ENCODE results near the gene AQP7. TPM values are rescaled to one million over a fixed set of nuclear protein-coding genes. Genes with fewer than 3 reads are reported as not detected.
"Not testable (repeated sequence)": the region's sequence is repeated elsewhere in the genome, so short reads cannot be mapped to it uniquely, and the experiment has no call there.

AQP7 gene
- total RNA-seq, 2 donors from 2014 or later = 6.4 TPM; not detected in 1

- Histone ChIP-seq H3K4me1 (replicated peaks) (no peaks in the 10 kb centered on the region), H3K4me3 (no peak overlapping the region), H3K9me3 (no peaks in the 10 kb centered on the region), H3K27ac (no peak overlapping the region), H3K27me3 (replicated peaks; ENCODE audit: insufficient read depth) (no peaks in the 10 kb centered on the region), H3K36me3 (no peaks in the 10 kb centered on the region)
- TF ChIP-seq CTCF (IDR thresholded peaks at IDR 0.05) (no peak), POLR2A (IDR thresholded peaks at IDR 0.05) (no peak), POLR2AphosphoS5 (IDR thresholded peaks at IDR 0.05) (no peak)
- intact Hi-C loops (cut with DNase I) = no loop called here
- no peak for DNase-seq (ENCODE audit: low spot score)
- WGBS = 89% methylated on average over 4 of the region's 4 CpGs
These were observed 2.5 kb upstream of the AQP7 start for GRCh38 chr9:33404788-33405362.

- DNase-seq (ENCODE audit: low spot score) = no peak
- no peak overlapping the region for H3K27ac ChIP-seq
- 82% methylated on average over 17 of the region's 17 CpGs for WGBS
These were observed 1.8 kb upstream of the AQP7 start for GRCh38 chr9:33403941-33404787.

GRCh38 chr9:33401809-33402208 is 559 bp downstream of the AQP7 start:
- DNase-seq (ENCODE audit: low spot score); H3K27me3 ChIP-seq (replicated peaks; ENCODE audit: insufficient read depth); H3K4me1 ChIP-seq (replicated peaks); H3K4me3 ChIP-seq; H3K36me3 ChIP-seq; intact Hi-C loops (cut with DNase I); H3K9me3 ChIP-seq; H3K27ac ChIP-seq: not testable (repeated sequence)
- WGBS = 79% methylated on average over 10 of the region's 10 CpGs

More at GRCh38 chr9:33403941-33404787, 1.8 kb upstream of the AQP7 start:
- H3K27me3 ChIP-seq (replicated peaks; ENCODE audit: insufficient read depth) = no peaks in the 10 kb centered on the region
- no peak overlapping the region for H3K4me3 ChIP-seq
- H3K9me3 ChIP-seq = no peaks in the 10 kb centered on the region
- intact Hi-C loops (cut with DNase I) = no loop called here
- TF ChIP-seq CTCF (IDR thresholded peaks at IDR 0.05) (no peak), POLR2A (IDR thresholded peaks at IDR 0.05) (no peak), POLR2AphosphoS5 (IDR thresholded peaks at IDR 0.05) (no peak)
- H3K4me1 ChIP-seq (replicated peaks) = no peaks in the 10 kb centered on the region
- no peaks in the 10 kb centered on the region for H3K36me3 ChIP-seq

GRCh38 chr9:33399047-33399446 is 3.3 kb downstream of the AQP7 start:
- H3K4me1 ChIP-seq (replicated peaks); intact Hi-C loops (cut with DNase I); H3K4me3 ChIP-seq; H3K36me3 ChIP-seq; H3K9me3 ChIP-seq; H3K27ac ChIP-seq; DNase-seq (ENCODE audit: low spot score); H3K27me3 ChIP-seq (replicated peaks; ENCODE audit: insufficient read depth): not testable (repeated sequence)
- WGBS = 83% methylated on average over 4 of the region's 4 CpGs

DNA sequence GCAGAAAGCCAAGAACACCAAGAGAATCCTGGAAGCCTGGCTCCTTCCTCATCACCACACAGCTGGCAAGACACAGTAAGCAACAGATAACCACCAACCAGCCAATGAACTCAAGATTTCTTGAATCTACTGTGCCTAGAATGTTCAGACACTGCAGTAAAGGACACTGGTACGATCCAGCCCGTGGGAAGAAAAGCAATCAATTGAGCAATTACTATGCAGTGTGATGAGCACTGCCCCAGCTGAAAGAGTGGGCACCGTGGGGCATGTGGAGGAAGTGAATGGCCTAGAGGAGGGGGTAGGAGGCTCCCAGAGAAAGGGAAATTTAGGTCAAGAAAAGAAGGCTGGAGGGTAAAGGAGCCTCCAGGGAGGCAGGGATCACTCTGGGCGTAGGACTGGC is 4.6 kb downstream of the AQP7 start:
- intact Hi-C loops (cut with DNase I) = not testable (repeated sequence)

DNA sequence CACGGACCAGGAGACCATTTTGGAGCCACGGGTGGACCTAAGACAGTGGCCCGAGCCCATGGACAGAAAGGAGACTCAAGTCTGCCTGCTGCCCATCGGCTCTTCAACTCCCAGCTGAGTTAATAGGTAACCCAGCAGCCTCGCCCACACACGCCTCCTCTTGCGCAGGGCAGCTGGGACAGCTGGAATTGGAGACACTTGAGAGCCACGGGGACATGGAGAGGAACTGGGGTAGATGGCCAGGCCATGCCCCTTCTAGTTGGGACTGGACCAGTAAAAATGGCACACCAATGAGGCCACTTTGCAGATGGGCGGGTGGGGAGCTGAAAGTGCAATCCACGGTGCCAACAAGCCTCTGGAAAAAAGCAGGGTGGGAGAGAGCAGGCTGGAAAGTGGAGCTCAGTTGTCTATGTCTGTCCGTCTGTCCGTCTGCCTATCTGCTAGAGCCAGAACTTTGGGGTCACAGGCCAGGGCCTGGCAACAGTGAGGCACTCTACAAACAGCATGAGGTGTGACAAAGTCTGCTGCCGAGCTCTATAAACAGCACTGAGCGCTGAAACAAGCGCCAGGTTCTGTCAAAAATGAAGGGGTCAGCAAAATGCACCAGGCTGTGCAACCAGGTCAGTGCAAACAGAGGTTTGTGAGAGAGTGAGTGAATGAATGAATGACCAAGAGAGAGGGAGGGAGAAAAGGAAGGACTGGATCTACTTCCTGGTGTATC is 7.0 kb downstream of the AQP7 start:
- H3K27me3 ChIP-seq (replicated peaks; ENCODE audit: insufficient read depth); intact Hi-C loops (cut with DNase I); DNase-seq (ENCODE audit: low spot score); H3K4me3 ChIP-seq; H3K9me3 ChIP-seq; H3K4me1 ChIP-seq (replicated peaks); H3K27ac ChIP-seq; H3K36me3 ChIP-seq: not testable (repeated sequence)
- 69% methylated on average over 15 of the region's 15 CpGs for WGBS

More for the DNA sequence above, 4.6 kb downstream of the AQP7 start:
- not testable (repeated sequence) for H3K27ac ChIP-seq; H3K36me3 ChIP-seq; H3K9me3 ChIP-seq; H3K4me1 ChIP-seq (replicated peaks); H3K27me3 ChIP-seq (replicated peaks; ENCODE audit: insufficient read depth); DNase-seq (ENCODE audit: low spot score); H3K4me3 ChIP-seq
- 60% methylated on average over 2 of the region's 4 CpGs for WGBS

DNA sequence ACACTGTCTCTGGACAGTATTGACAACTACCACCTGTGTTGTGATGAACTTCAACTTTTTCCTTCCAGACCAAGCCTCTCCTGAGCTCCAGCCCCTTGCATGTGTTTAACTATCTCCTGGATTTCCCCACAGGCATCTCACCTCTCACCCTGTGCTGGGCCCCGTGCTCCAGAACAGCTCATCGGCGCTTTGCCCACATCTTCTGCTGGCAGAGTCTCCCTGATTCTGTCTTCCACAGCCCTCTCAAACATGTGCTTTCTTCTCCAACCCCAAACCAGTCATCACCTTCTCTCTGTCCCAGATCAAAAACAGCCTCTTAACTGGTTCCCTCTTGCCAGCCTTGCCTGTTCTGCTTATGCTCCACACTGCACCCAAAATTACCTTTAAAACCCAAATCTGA is 8.4 kb downstream of the AQP7 start:
- H3K36me3 ChIP-seq; H3K4me1 ChIP-seq (replicated peaks); H3K4me3 ChIP-seq; intact Hi-C loops (cut with DNase I); H3K27me3 ChIP-seq (replicated peaks; ENCODE audit: insufficient read depth); DNase-seq (ENCODE audit: low spot score); H3K27ac ChIP-seq; H3K9me3 ChIP-seq: not testable (repeated sequence)
- 68% methylated on average over 3 of the region's 3 CpGs for WGBS
